Right ventricle myocardium superior (tissue), 1 donor: ENCODE data around the gene GSTA4. TPM values are rescaled to one million over a fixed set of nuclear protein-coding genes. Genes with fewer than 3 reads are reported as not detected.
"Not testable (repeated sequence)": the region's sequence is repeated elsewhere in the genome, so short reads cannot be mapped to it uniquely, and the experiment has no call there.

Experiments used
- ATAC-seq: fragments of 200-7000 bp; cut with Tn5 transposase; one replicate; pipeline ENCODE4 v1.9.1; 2020; ENCODE audit warnings: mild to moderate bottlenecking; ENCODE audit not compliant: poor library complexity
- DNase-seq: peaks from one replicate; pipeline ENCODE4 v3.0.0-alpha.2; 2020
- intact Hi-C: fragments of 100-400 bp; cut with DNase I; formaldehyde crosslinking; loops from one replicate; pipeline ENCODE4 v1.11.2; 2022
- total RNA-seq: library from RNA; stranded (reverse); fragmentation: NEBNext Ultra II Directional; extraction: Animal tissue kit (Norgen Biotek cat#: 25700); gene quantifications from one replicate; pipeline ENCODE4 v1.2.1, GENCODE V29; 2021
- donor health status: DM: no; HTN: yes; CAD: no; lungs with severe emphysema.

The GSTA4 gene
- total RNA-seq, 1 donor from 2014 or later, result 7.0 TPM

- ATAC-seq (no peak), DNase-seq (no peak)
- intact Hi-C loops, result no loop called here
These were observed 4.7 kb downstream of the GSTA4 start for GRCh38 chr6:52990342-52990741.

GRCh38 chr6:52985228-52985627 lies 9.9 kb downstream of the GSTA4 start:
- ATAC-seq, result no peak
- intact Hi-C loops, result no loop called here

GRCh38 chr6:52984247-52984646 lies 10.8 kb downstream of the GSTA4 start:
- ATAC-seq (no peak), DNase-seq (no peak)
- intact Hi-C loops, result no loop called here

More at GRCh38 chr6:52985228-52985627, 9.9 kb downstream of the GSTA4 start:
- no peak for DNase-seq

- no peak for ATAC-seq
- intact Hi-C loops, result no loop called here
These were observed 11.8 kb downstream of the GSTA4 start for GRCh38 chr6:52983159-52983848.

GRCh38 chr6:52982680-52983079 lies 12.4 kb downstream of the GSTA4 start:
- intact Hi-C loops, result no loop called here
- no peak for ATAC-seq
- DNase-seq, result no peak

More at GRCh38 chr6:52983159-52983848, 11.8 kb downstream of the GSTA4 start:
- DNase-seq, result no peak

GRCh38 chr6:52981222-52981900 lies 13.7 kb downstream of the GSTA4 start:
- DNase-seq (no peak), ATAC-seq (no peak)
- intact Hi-C loops, result no loop called here

GRCh38 chr6:52976591-52977035 lies 18.5 kb downstream of the GSTA4 start:
- DNase-seq (peak; percentile 47), ATAC-seq (no peak)
- intact Hi-C loops, result no loop called here

GRCh38 chr6:52976149-52976548 lies 18.9 kb downstream of the GSTA4 start:
- no peak for DNase-seq
- ATAC-seq, result no peak
- intact Hi-C loops, result no loop called here

GRCh38 chr6:52975580-52975979 lies 19.5 kb downstream of the GSTA4 start:
- no peak for DNase-seq
- intact Hi-C loops, result no loop called here
- no peak for ATAC-seq

GRCh38 chr6:52972989-52973388 lies 22.1 kb downstream of the GSTA4 start:
- intact Hi-C loops, result no loop called here
- no peak for DNase-seq
- no peak for ATAC-seq

- ATAC-seq (no peak), DNase-seq (no peak)
- intact Hi-C loops, result no loop called here
These were observed 25.7 kb downstream of the GSTA4 start for GRCh38 chr6:52969359-52969758.

GRCh38 chr6:52966101-52966500 lies 29.0 kb downstream of the GSTA4 start:
- intact Hi-C loops, result no loop called here
- DNase-seq (no peak), ATAC-seq (no peak)

- DNase-seq (no peak), ATAC-seq (no peak)
- intact Hi-C loops, result no loop called here
These were observed 29.7 kb downstream of the GSTA4 start for GRCh38 chr6:52965380-52965779.

- ATAC-seq (no peak), DNase-seq (no peak)
These were observed 30.8 kb downstream of the GSTA4 start for GRCh38 chr6:52964318-52964717.

GRCh38 chr6:52962701-52963100 lies 32.4 kb downstream of the GSTA4 start:
- DNase-seq, result no peak
- intact Hi-C loops, result no loop called here
- ATAC-seq, result no peak

More at GRCh38 chr6:52964318-52964717, 30.8 kb downstream of the GSTA4 start:
- intact Hi-C loops, result no loop called here

- intact Hi-C loops, DNase-seq, ATAC-seq: not testable (repeated sequence)
These were observed 34.1 kb downstream of the GSTA4 start for GRCh38 chr6:52961022-52961421.

GRCh38 chr6:52960211-52960610 lies 34.9 kb downstream of the GSTA4 start:
- ATAC-seq, intact Hi-C loops, DNase-seq: not testable (repeated sequence)

GRCh38 chr6:52958546-52959255 lies 36.4 kb downstream of the GSTA4 start:
- ATAC-seq, result no peak
- intact Hi-C loops, result no loop called here
- no peak for DNase-seq

GRCh38 chr6:52955871-52956270 lies 39.2 kb downstream of the GSTA4 start:
- intact Hi-C loops, result no loop called here
- DNase-seq (no peak), ATAC-seq (no peak)
